Fibroblast of gingiva (primary cell): ENCODE measurements around the gene SCRG1.

ENCODE experiments used
- DNase-seq: peaks from one replicate; pipeline ENCODE4 v3.0.0-alpha.2; 2011; ENCODE audit warnings: low read depth

Gene SCRG1

DNA sequence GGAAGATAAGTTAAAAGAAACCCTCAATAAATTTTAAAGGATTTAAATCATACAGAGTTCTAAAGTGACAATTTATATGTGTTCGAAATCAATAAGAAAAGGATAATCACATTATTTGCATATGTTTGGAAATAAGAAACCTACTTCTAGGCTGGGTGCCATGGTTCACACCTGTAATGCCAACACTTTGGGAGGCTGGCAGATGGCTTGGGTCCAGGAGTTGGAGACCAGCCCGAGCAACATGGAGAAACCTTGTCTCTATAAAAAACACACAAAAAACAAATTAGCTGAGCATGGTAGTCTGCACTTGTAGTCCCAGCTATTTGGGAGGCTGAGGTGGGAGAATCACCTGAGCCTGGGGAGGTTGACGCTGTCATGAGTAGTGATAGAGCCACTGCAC is 36.2 kb downstream of the SCRG1 start:
- no peak for DNase-seq

DNA sequence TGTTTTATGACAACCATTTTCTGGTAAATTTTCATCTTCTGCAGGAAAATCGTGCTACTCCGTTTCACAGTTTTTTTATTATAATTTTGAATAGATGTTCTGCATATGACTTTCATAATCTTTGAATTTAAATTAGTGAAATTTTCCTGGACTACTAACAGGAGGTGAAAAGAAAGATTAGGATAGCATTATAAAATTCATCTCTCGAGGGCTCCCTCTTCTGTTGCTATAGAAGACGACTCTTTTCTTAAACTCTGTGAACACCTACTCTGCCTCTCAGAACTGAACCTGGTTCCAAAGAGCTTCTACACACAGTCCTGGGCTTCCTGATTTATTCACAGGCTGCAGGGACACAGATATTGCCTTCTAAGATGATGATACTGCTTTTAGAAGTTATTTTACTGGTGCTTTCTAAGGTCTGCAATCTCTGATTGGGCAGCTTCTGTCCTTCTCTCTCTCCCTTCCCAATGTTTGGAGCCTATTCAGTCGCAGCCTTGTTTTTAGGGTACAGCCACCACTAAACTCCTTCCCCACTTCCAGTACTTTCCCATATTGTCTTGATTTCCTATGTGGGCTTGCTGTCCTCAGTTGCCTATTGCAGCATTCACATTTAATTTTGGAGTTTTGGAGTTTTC is 38.2 kb downstream of the SCRG1 start:
- DNase-seq: no peak

GRCh38 chr4:173357939-173358338 is 41.0 kb downstream of the SCRG1 start:
- DNase-seq: no peak

DNA sequence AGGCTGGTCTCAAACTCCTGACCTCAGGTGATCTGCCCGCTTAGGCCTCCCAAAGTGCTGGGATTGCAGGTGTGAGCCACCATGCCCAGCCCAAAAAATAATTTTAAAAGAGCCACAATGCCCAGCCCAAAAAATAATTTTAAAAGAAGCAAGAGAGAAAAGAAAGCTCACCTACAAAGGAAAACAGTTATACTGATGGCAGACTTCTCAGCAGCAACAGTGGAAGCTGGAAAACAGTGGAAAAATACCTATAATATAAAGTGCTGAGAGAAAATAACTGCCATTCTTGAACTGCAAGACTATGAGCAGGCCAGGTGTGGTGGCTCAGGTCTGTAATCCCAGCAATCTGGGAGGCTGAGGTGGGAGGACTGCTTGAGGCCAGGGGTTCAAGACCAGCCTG is 51.4 kb downstream of the SCRG1 start:
- no peak for DNase-seq

- no peak for DNase-seq
Measured at GRCh38 chr4:173346074-173346473, 52.8 kb downstream of the SCRG1 start.

DNA sequence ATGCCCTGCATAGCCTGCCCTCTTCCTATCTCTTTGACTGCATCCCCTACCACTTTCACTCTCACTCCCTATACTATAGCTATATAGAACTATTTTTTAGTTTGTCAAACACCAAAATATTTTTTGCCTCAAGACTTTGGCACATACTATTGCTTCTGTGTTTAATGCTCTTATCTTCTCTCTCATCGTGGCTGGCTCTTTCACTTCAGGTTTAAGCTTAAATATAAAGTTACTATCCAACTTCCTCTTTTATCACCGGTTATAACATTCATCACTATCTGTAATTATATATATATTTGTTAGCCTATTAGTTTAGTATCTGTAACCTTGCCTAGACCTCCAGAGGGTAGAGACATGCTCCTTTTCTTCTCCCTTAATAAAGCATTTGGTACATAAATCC is 53.3 kb downstream of the SCRG1 start:
- no peak for DNase-seq

GRCh38 chr4:173343832-173344397 is 55.0 kb downstream of the SCRG1 start:
- DNase-seq: no peak

- no peak for DNase-seq
Measured at GRCh38 chr4:173337463-173337862, 61.5 kb downstream of the SCRG1 start.

- peak; percentile 82 for DNase-seq
Measured at GRCh38 chr4:173334891-173335752, 63.8 kb downstream of the SCRG1 start.
